C4-2B (cell line): ENCODE data around the gene PFKL.
"Not testable (repeated sequence)": the region's sequence is repeated elsewhere in the genome, so short reads cannot be mapped to it uniquely, and the experiment has no call there.

Experiments used
- H3K27ac ChIP-seq: fragments of 450-650 bp; 2 replicates; pipeline ENCODE4 v1.5.1; 2017
- ZFX ChIP-seq: fragments of 450-650 bp; IDR thresholded peaks from 2 replicates; pipeline ENCODE4 v1.6.1; 2017
- TF ChIP-seq, protein P1 (sequence below): fragments of 450-650 bp; conservative IDR thresholded peaks from 2 replicates; pipeline ENCODE4 v1.5.1; 2017; ENCODE audit warnings: mild to moderate bottlenecking

The PFKL gene

DNA sequence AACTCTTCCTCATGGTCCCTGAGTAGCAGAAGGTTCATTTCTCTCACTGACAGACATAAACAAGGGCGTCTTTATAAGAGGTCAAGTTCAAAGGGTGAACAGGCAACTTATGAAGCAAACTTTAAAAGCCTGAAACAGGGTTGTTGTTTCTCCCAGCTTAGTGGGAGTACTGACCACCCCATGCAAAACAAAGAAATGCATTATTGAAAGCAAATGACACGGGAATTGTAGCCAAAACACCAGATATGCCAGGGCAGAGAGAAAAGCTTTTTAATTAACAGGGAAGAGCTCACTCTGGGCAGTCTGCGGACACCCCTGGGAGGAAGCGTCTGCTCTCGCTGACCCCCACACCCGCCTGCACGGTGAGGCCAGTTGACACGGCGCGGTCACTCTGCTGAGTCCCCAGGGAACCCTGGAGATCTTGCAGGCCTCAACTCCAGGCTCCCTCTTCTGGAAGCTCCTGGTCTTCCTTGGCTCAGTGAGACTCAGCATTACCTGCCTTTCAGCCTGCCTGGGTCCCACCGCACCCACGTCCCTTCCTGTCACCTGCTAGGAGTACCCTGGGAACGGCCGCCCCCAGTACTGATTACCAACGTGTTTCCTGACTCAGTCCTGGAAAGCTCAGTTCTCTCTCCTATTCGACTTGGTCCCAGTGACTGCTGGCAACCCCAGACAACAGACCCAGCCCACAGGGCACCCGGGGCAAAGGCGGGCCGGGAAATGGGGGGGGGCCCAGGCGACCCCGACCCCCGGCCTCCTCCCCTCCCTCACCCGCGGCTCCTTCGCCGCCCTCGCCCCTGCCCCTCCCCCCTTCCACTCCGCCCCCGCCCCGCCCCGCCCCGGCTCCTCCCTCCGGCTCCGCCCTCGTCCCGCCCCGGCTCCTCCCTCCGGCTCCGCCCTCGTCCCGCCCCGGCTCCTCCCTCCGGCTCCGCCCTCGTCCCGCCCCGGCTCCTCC, 38.4 kb downstream of the PFKL start:
- no peak for TF ChIP-seq ZFX
- TF ChIP-seq, protein P1, sequence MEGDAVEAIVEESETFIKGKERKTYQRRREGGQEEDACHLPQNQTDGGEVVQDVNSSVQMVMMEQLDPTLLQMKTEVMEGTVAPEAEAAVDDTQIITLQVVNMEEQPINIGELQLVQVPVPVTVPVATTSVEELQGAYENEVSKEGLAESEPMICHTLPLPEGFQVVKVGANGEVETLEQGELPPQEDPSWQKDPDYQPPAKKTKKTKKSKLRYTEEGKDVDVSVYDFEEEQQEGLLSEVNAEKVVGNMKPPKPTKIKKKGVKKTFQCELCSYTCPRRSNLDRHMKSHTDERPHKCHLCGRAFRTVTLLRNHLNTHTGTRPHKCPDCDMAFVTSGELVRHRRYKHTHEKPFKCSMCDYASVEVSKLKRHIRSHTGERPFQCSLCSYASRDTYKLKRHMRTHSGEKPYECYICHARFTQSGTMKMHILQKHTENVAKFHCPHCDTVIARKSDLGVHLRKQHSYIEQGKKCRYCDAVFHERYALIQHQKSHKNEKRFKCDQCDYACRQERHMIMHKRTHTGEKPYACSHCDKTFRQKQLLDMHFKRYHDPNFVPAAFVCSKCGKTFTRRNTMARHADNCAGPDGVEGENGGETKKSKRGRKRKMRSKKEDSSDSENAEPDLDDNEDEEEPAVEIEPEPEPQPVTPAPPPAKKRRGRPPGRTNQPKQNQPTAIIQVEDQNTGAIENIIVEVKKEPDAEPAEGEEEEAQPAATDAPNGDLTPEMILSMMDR: no peak; the same call in 1 of the 2 replicates
- peak overlapping the region; percentile 34 for H3K27ac ChIP-seq

DNA sequence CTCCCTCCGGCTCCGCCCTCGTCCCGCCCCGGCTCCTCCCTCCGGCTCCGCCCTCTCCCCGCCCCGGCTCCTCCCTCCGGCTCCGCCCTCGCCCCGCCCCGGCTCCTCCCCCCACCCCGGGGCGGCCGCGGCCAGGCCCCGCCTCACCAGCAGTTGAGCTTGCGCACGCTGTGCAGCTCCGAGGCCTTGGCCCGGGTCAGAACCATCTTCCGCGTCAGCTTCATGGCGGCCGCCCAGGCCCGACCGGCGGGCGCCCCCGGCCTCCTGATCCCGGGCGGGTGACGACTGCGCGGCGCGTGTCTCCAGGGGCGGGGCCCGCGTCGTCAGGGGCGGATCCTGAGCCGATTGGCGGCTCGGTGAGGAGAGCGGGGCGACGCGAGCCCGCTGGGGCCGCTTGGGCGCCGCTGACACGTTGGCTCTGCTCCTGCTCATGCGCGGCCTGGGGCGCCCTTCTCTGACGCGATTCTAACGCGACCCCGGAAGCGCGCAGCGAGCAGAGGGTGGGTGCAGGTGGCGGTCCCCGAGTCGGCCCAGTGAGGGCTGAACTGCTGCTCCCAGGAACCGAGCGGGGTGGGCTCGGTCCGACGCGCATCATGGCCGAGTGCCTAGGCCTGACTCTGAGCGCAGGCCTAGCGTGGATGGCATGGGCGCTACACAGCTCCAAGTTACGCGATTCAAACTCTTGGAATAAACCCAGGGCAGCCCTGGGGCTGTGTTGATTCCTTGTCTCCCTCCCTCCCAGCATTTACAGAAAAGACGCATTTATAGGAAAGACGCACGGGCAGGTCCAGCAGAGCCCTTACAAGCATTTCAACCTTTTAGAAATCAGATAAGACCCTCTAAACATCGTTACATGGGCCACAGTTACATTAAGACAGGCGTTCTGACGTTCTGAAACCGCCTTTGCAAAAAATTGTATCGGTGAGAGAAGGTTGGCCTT, 39.4 kb downstream of the PFKL start, which contains the start of gene CFAP410:
Gene CFAP410, minus strand, starts transcription at position 420 of the 940 bp plus-strand sequence. Its CDS starts 196 bp downstream, at position 224.
- TF ChIP-seq, protein P1: no peak
- TF ChIP-seq ZFX: peak; percentile 52; the same call in 1 of the 2 replicates
- peak within 1 kb of the TSS; percentile 95 for H3K27ac ChIP-seq

DNA sequence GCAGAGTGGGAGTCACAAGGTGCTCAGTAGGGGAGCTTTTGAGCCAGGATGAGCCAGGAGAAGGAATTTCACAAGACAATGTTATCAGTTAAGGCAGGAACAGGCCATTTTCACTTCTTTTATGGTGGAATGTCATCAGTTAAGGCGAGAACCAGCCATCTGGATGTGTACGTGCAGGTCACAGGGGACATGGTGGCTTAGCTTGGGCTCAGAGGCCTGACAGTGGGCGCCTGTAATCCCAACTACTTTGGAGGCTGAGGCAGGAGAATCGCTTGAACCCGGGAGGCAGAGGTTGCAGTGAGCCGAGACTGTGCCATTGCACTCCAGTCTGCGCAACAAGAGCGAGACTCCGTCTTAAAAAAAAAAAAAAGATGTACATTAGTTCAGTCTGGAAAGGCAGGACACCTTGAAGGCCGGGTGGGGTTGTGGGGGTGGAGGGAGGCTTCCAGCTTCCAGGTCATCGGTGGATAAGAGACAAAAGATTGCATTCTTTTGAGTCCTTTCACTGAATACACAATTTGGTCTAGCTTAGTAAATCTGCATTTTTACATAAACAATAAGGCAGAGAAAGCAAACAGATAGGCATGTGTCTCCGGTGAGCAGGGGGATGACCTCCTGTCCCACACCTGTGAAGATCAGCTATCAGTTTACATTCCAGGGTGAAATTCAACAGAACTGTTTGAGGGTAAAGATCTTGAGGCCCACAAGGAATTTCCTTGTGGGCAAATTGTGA, 42.0 kb downstream of the PFKL start:
- not testable (repeated sequence) for H3K27ac ChIP-seq

DNA sequence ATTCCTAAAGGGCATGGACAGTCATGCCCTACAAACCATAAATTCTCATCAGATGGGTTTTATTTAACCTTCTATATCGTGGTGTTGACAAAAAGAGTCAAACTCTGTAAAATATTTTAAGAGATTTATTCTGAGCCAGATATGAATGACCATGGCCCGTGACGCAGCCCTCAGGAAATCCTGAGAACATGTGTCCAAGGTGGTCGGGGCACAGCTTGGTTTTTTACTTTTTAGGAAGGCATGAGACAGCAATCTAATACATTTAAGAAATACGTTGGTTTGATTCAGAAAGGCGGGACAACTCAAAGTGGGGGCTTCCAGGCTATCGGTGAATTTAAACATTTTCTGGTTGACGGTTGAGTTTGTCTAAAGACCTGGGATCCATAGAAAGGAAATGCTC, 43.1 kb downstream of the PFKL start:
- H3K27ac ChIP-seq: not testable (repeated sequence)

DNA sequence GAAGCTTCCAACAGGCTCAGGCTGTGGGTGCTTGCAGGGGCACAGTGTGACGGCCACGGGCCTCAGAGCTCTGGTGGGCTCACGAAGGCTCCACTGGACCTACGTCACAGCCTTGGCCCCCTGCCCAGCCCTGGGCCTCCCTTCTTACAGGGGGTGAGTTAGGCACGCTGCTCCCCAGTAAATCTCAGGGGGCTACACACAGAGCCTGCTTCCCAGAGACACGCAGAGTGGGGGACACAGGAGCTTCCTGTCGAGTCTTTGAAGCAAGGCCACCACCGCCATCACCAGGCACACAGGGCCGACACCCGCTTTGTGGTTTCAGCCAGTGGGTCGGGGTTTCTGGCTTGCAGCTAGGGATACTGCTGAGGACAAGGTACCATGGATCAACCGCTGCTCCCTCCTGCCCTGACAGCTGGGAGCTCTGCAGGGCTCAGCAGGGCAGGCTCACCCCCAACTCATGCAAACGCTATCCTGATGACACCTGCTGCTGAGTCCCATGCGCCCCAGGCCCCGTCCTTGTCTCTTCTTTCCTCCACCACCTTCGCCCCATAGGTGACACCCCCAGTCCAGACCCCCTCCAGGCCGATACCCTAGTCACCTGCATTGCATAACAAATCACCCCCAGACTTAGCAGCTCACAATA, 44.8 kb downstream of the PFKL start:
- TF ChIP-seq ZFX: no peak
- TF ChIP-seq, protein P1: no peak
- H3K27ac ChIP-seq: no peak overlapping the region

DNA sequence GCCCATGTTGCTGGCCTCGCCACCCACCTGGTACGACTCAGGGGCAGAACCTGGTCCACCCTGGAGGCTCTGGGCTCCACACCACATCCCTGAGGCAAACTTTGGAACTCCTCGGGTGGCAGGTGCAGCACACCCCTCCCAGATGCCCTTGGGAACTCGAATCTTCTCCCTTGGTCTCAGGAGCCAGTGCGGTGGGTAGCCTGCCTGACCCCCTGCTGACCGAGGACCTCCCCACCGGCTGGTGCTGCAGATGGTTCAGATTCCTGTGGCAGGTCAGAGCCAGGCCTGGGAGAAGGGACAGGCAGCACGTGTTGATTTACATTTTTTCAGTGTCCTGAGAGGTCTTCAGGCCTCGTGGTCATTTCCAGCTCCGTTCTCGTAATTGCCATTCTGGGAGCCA, 45.6 kb downstream of the PFKL start:
- TF ChIP-seq ZFX: no peak
- TF ChIP-seq, protein P1: no peak
- H3K27ac ChIP-seq: no peak overlapping the region

DNA sequence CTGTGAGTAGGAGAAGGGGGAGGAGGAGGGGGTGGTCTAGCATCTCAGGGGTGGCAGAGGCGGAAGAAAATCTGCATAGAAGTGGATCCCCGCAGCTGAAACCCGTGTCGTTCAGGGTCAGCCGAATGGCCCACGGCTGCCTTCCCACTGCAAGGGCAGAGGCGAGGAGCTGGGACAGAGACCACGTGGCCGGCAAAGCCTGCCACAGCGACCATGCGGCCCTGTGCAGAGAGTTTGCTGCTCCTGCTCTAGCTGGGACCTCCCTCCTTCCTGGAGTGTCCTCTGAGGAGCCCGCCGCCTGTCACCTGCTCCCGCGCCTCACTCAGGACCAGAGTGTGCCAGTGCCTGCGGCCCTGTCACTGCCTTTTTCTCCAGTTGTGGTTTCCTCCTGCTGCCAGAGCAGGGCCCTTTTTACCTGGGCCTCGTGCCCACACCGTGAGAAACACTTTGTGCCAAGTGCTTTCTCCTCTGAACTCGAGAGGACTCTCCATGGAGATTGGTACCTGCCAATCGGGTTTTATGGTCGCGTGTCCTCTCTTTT, 48.1 kb downstream of the PFKL start:
- peak; percentile 61; the same call in 1 of the 2 replicates for TF ChIP-seq ZFX
- TF ChIP-seq, protein P1: no peak
- H3K27ac ChIP-seq: peak overlapping the region; percentile 61
